GM23338 (cell line): ENCODE measurements around the gene TTC33. TPM values are rescaled to one million over a fixed set of nuclear protein-coding genes. Genes with fewer than 3 reads are reported as not detected.

Source experiments
- ATAC-seq: fragments of 200-7000 bp; cut with Tn5 transposase; 3 replicates; pipeline ENCODE4 v1.9.1; 2020
- DNase-seq: peaks from one replicate; pipeline ENCODE4 v3.0.0-alpha.2; 2015; ENCODE audit warnings: low spot score
- H2AFZ ChIP-seq: fragments of 200-600 bp; sonication (generic); 2 replicates; pipeline ENCODE4 v1.8.0; 2016; ENCODE audit warnings: antibody characterized with exemption, mild to moderate bottlenecking, moderate library complexity
- H3F3A ChIP-seq: fragments of 200-600 bp; sonication (generic); replicated peaks from 2 replicates; pipeline ENCODE4 v1.8.0; 2017; ENCODE audit warnings: antibody characterized with exemption, mixed run types, low read depth
- H3K27ac ChIP-seq: fragments of 200-600 bp; sonication (generic); 2 replicates; pipeline ENCODE4 v1.6.1; 2016; ENCODE audit warnings: low read depth
- H3K27me3 ChIP-seq: fragments of 200-600 bp; sonication (generic); 2 replicates; pipeline ENCODE4 v1.8.0; 2016; ENCODE audit warnings: mild to moderate bottlenecking, mixed run types, moderate library complexity; ENCODE audit not compliant: insufficient read depth
- H3K36me3 ChIP-seq: fragments of 200-600 bp; sonication (generic); 2 replicates; pipeline ENCODE4 v1.8.0; 2016; ENCODE audit warnings: mild to moderate bottlenecking; ENCODE audit not compliant: insufficient read depth
- H3K4me1 ChIP-seq: fragments of 200-600 bp; sonication (generic); 2 replicates; pipeline ENCODE4 v1.8.0; 2016; ENCODE audit warnings: mild to moderate bottlenecking, moderate library complexity; ENCODE audit not compliant: insufficient read depth
- H3K4me2 ChIP-seq: fragments of 200-600 bp; sonication (generic); 2 replicates; pipeline ENCODE4 v1.7.1; 2017; ENCODE audit warnings: mixed run types
- H3K4me3 ChIP-seq: fragments of 200-600 bp; sonication (generic); 2 replicates; pipeline ENCODE4 v1.6.1; 2016; ENCODE audit warnings: mixed run types
- H3K79me2 ChIP-seq: fragments of 200-600 bp; sonication (generic); replicated peaks from 2 replicates; pipeline ENCODE4 v1.8.0; 2017; ENCODE audit warnings: mild to moderate bottlenecking; ENCODE audit not compliant: insufficient read depth
- H3K9me2 ChIP-seq: fragments of 200-600 bp; sonication (generic); 2 replicates; pipeline ENCODE4 v1.8.0; 2017; ENCODE audit not compliant: insufficient read depth
- H4K20me1 ChIP-seq: fragments of 200-600 bp; sonication (generic); replicated peaks from 2 replicates; pipeline ENCODE4 v1.8.0; 2017; ENCODE audit warnings: mild to moderate bottlenecking; ENCODE audit not compliant: insufficient read depth
- H3K27ac Mint-ChIP-seq: 2 replicates; pipeline ENCODE4 v1.8.0; 2020; ENCODE audit warnings: inconsistent platforms, mild to moderate bottlenecking, moderate library complexity, mixed read lengths
- H3K27me3 Mint-ChIP-seq: 3 replicates; pipeline ENCODE4 v1.8.0; 2022; ENCODE audit warnings: low read depth, mild to moderate bottlenecking, moderate library complexity, mixed read lengths, inconsistent platforms; ENCODE audit not compliant: insufficient read depth, poor library complexity
- H3K36me3 Mint-ChIP-seq: 3 replicates; pipeline ENCODE4 v1.8.0; 2021; ENCODE audit warnings: low read depth, mild to moderate bottlenecking, inconsistent platforms, moderate library complexity, mixed read lengths
- H3K4me1 Mint-ChIP-seq: 3 replicates; pipeline ENCODE4 v1.8.0; 2020; ENCODE audit warnings: mild to moderate bottlenecking, inconsistent platforms, mixed read lengths
- H3K4me3 Mint-ChIP-seq: 3 replicates; pipeline ENCODE4 v1.8.0; 2021; ENCODE audit warnings: moderate library complexity, mild to moderate bottlenecking, inconsistent platforms, mixed read lengths
- H3K9me3 Mint-ChIP-seq: 3 replicates; pipeline ENCODE4 v1.8.0; 2020; ENCODE audit warnings: moderate library complexity, mild to moderate bottlenecking, inconsistent platforms, mixed read lengths
- CREB1 ChIP-seq: fragments of 250-450 bp; sonication (Bioruptor Pico); IDR thresholded peaks from 2 replicates; pipeline ENCODE4 v1.5.0; 2020; ENCODE audit warnings: low read depth, mild to moderate bottlenecking, moderate library complexity
- EZH2phosphoT487 ChIP-seq: fragments of 200-600 bp; sonication (generic); IDR thresholded peaks from one replicate; pipeline ENCODE4 v1.8.1; 2018; ENCODE audit warnings: antibody characterized with exemption; ENCODE audit not compliant: unreplicated experiment
- JUNB ChIP-seq: IDR thresholded peaks from one replicate; pipeline ENCODE4 v1.6.1; 2016; ENCODE audit warnings: antibody characterized with exemption; ENCODE audit not compliant: unreplicated experiment
- POLR2AphosphoS5 ChIP-seq: IDR thresholded peaks from 2 replicates; pipeline ENCODE4 v1.6.1; 2016; ENCODE audit warnings: antibody characterized with exemption, low read depth
- polyA plus RNA-seq: library from polyadenylated mRNA; unstranded; fragments of >200 nt; fragmentation: Nextera tagmentation; extraction: Ambion mirVana; gene quantifications from 2 replicates; pipeline ENCODE4 v1.2.1, GENCODE V29; 2016
- total RNA-seq: library from RNA; depleted of rRNA; stranded (reverse); fragments of >200 nt; shearing (Covaris generic); gene quantifications from 2 replicates; pipeline ENCODE4 v1.2.3, GENCODE V29; 2014
- TF ChIP-seq, protein P1 (sequence below): IDR thresholded peaks from one replicate; pipeline ENCODE4 v1.6.1; 2018; ENCODE audit warnings: antibody characterized with exemption; ENCODE audit not compliant: unreplicated experiment
- TF ChIP-seq, protein P2 (sequence below): fragments of 250-450 bp; sonication (Bioruptor Pico); IDR thresholded peaks from 2 replicates; pipeline ENCODE4 v1.5.0; 2020; ENCODE audit warnings: mild to moderate bottlenecking, moderate library complexity

Gene TTC33
- total and polyA plus RNA-seq, 2 experiments from 2014 or later, result 4.1 to 11.5 TPM

DNA sequence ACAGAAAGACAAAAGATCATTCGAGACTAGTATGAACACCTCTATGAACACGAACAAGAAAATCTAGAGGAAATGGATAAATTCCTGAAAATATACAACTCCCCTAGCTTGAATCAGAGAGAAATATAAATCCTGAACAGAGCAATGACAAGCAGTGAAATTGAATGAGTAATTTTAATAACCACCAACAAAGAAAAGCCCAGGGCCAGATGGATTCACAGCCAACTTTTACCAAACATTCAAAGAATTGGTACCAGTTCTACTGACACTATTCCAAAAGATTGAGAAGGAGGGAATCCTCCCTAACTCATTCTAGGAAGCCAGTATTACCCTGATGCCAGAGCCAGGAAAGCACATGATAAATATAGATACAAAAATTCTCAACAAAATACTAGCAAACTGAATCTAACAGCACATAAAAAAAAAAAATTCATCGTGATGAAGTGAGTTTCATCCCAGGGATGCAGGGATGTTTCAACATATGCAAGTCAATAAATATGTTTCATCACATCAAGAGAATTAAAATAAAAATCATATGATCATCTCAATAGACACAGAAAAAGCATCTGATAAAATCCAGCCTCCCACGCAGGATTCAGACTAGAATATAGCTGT, 101.3 kb downstream of the TTC33 start:
- no peaks in the 10 kb centered on the region for H3K36me3 Mint-ChIP-seq
- Histone ChIP-seq H3K4me3 (no peak overlapping the region), H2AFZ (no peak overlapping the region), H3K79me2 (no peaks in the 10 kb centered on the region), H3K27me3 (no peaks in the 10 kb centered on the region), H3K9me2 (no peaks in the 10 kb centered on the region), H3K4me2 (no peak overlapping the region), H3K27ac (no peak overlapping the region), H3F3A (no peaks in the 10 kb centered on the region), H3K4me1 (no peaks in the 10 kb centered on the region), H3K36me3 (no peaks in the 10 kb centered on the region), H4K20me1 (no peaks in the 10 kb centered on the region)
- no peaks in the 10 kb centered on the region for H3K4me1 Mint-ChIP-seq
- no peak overlapping the region for H3K4me3 Mint-ChIP-seq
- TF ChIP-seq, protein P1, sequence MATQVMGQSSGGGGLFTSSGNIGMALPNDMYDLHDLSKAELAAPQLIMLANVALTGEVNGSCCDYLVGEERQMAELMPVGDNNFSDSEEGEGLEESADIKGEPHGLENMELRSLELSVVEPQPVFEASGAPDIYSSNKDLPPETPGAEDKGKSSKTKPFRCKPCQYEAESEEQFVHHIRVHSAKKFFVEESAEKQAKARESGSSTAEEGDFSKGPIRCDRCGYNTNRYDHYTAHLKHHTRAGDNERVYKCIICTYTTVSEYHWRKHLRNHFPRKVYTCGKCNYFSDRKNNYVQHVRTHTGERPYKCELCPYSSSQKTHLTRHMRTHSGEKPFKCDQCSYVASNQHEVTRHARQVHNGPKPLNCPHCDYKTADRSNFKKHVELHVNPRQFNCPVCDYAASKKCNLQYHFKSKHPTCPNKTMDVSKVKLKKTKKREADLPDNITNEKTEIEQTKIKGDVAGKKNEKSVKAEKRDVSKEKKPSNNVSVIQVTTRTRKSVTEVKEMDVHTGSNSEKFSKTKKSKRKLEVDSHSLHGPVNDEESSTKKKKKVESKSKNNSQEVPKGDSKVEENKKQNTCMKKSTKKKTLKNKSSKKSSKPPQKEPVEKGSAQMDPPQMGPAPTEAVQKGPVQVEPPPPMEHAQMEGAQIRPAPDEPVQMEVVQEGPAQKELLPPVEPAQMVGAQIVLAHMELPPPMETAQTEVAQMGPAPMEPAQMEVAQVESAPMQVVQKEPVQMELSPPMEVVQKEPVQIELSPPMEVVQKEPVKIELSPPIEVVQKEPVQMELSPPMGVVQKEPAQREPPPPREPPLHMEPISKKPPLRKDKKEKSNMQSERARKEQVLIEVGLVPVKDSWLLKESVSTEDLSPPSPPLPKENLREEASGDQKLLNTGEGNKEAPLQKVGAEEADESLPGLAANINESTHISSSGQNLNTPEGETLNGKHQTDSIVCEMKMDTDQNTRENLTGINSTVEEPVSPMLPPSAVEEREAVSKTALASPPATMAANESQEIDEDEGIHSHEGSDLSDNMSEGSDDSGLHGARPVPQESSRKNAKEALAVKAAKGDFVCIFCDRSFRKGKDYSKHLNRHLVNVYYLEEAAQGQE, result no peak
- TF ChIP-seq EZH2phosphoT487, result no peak
- TF ChIP-seq CREB1 (CRISPR knock-in tag), result no peak
- TF ChIP-seq JUNB, result no peak
- TF ChIP-seq, protein P2, sequence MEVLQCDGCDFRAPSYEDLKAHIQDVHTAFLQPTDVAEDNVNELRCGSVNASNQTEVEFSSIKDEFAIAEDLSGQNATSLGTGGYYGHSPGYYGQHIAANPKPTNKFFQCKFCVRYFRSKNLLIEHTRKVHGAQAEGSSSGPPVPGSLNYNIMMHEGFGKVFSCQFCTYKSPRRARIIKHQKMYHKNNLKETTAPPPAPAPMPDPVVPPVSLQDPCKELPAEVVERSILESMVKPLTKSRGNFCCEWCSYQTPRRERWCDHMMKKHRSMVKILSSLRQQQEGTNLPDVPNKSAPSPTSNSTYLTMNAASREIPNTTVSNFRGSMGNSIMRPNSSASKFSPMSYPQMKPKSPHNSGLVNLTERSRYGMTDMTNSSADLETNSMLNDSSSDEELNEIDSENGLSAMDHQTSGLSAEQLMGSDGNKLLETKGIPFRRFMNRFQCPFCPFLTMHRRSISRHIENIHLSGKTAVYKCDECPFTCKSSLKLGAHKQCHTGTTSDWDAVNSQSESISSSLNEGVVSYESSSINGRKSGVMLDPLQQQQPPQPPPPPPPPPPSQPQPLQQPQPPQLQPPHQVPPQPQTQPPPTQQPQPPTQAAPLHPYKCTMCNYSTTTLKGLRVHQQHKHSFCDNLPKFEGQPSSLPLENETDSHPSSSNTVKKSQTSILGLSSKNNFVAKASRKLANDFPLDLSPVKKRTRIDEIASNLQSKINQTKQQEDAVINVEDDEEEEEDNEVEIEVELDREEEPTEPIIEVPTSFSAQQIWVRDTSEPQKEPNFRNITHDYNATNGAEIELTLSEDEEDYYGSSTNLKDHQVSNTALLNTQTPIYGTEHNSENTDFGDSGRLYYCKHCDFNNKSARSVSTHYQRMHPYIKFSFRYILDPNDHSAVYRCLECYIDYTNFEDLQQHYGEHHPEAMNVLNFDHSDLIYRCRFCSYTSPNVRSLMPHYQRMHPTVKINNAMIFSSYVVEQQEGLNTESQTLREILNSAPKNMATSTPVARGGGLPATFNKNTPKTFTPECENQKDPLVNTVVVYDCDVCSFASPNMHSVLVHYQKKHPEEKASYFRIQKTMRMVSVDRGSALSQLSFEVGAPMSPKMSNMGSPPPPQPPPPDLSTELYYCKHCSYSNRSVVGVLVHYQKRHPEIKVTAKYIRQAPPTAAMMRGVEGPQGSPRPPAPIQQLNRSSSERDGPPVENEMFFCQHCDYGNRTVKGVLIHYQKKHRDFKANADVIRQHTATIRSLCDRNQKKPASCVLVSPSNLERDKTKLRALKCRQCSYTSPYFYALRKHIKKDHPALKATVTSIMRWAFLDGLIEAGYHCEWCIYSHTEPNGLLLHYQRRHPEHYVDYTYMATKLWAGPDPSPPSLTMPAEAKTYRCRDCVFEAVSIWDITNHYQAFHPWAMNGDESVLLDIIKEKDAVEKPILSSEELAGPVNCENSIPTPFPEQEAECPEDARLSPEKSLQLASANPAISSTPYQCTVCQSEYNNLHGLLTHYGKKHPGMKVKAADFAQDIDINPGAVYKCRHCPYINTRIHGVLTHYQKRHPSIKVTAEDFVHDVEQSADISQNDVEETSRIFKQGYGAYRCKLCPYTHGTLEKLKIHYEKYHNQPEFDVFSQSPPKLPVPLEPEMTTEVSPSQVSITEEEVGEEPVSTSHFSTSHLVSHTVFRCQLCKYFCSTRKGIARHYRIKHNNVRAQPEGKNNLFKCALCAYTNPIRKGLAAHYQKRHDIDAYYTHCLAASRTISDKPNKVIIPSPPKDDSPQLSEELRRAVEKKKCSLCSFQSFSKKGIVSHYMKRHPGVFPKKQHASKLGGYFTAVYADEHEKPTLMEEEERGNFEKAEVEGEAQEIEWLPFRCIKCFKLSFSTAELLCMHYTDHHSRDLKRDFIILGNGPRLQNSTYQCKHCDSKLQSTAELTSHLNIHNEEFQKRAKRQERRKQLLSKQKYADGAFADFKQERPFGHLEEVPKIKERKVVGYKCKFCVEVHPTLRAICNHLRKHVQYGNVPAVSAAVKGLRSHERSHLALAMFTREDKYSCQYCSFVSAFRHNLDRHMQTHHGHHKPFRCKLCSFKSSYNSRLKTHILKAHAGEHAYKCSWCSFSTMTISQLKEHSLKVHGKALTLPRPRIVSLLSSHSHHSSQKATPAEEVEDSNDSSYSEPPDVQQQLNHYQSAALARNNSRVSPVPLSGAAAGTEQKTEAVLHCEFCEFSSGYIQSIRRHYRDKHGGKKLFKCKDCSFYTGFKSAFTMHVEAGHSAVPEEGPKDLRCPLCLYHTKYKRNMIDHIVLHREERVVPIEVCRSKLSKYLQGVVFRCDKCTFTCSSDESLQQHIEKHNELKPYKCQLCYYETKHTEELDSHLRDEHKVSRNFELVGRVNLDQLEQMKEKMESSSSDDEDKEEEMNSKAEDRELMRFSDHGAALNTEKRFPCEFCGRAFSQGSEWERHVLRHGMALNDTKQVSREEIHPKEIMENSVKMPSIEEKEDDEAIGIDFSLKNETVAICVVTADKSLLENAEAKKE (CRISPR knock-in tag), result no peak
- TF ChIP-seq POLR2AphosphoS5, result no peak
- H3K27ac Mint-ChIP-seq, result no peak overlapping the region
- H3K9me3 Mint-ChIP-seq, result no peaks in the 10 kb centered on the region
- ATAC-seq, result no peak
- H3K27me3 Mint-ChIP-seq, result peaks cover 2% of the 10 kb centered on the region
- no peak for DNase-seq
